ENCODE results near the gene PFN1. TPM values are rescaled to one million over a fixed set of nuclear protein-coding genes. Genes with fewer than 3 reads are reported as not detected.

The PFN1 gene
- total and polyA plus RNA-seq, 9 of the 15 experiments (the other 6 are each of a cell fraction or from before 2014, with no cell fraction given) = 60.5 to 1,479 (median 456) TPM

- WGBS (ENCODE audit: insufficient coverage, low coverage, missing lambda C conversion rate) = 93% methylated on average over 14 of the region's 60 CpGs
Observed at GRCh38 chr17:4899341-4900230, 48.7 kb downstream of the PFN1 start, which contains the start of gene C17orf107. Gene C17orf107 (plus strand): TSS chr17:4899536. CDS start chr17:4899763, 227 bp downstream.

More at GRCh38 chr17:4899341-4900230, 48.7 kb downstream of the PFN1 start, which contains the start of gene C17orf107:
- H3K36me3 ChIP-seq (ENCODE audit: control insufficient read depth, insufficient read depth, low read length) = peaks cover 22% of the 10 kb centered on the region; the same call in 1 of the 3 replicates
- no TSS peak for BruUV-seq (replicated peaks)
- CTCF ChIA-PET (ENCODE audit: low intra/inter-chr PET ratio) = no interaction called here
- H3K4me3 ChIP-seq = no peak within 1 kb of the TSS
- peaks cover 14 to 33% of the 10 kb centered on the region in 2 experiments for H3K4me1 ChIP-seq (replicated peaks in 1 of 2; ENCODE audit: control insufficient read depth in 2 of 2, insufficient read depth in 2 of 2, low read length in 2 of 2)
- intact Hi-C loops (cut with micrococcal nuclease) (loop anchor here (10.0 kb wide), 1 partner anchor 65 kb away; the partner anchor contains the start of gene SPAG7), in situ Hi-C loops (cut with MboI) (no loop called here)
- DNase-seq (ENCODE audit: extremely low read depth in 1 of 4, low spot score in 3 of 4) (no peak), ATAC-seq (no peak), FAIRE-seq (no peak)
- H2AFZ ChIP-seq (ENCODE audit: low read depth, low read length) = no peak within 1 kb of the TSS
- no peaks in the 10 kb centered on the region for H3K79me2 ChIP-seq (ENCODE audit: control insufficient read depth, insufficient read depth, low read length)
- H3K9ac ChIP-seq (ENCODE audit: insufficient read depth in 1 of 2, low read depth in 2 of 2, low read length in 2 of 2) = no peak within 1 kb of the TSS
- H3K27me3 ChIP-seq (ENCODE audit: control insufficient read depth in 2 of 2, insufficient read depth in 2 of 2, low read length in 2 of 2) = no peaks in the 10 kb centered on the region
- TF ChIP-seq ZNF57 (CRISPR knock-in tag; IDR thresholded peaks at IDR 0.05) = no peak
- peak; percentile 54; the same call in 1 of the 2 replicates for TF ChIP-seq ZBTB33 (CRISPR knock-in tag; IDR thresholded peaks at IDR 0.05)
- 0 out of 2 replicates have a peak, but pooled peaks have one; percentile 8 for TF ChIP-seq POLR2G (IDR thresholded peaks at IDR 0.05; ENCODE audit: low read depth, low read length)
- H4K20me1 ChIP-seq (replicated peaks; ENCODE audit: control insufficient read depth, insufficient read depth, low read length) = no peaks in the 10 kb centered on the region
- POLR2A ChIA-PET = interaction anchor here (0.6 to 1.1 kb wide), 2 partner anchors 10 to 377 kb away, joined by 3 read pairs; no protein-coding TSS in a partner anchor
- no peak within 1 kb of the TSS for H3K27ac ChIP-seq (ENCODE audit: extremely low read depth, low read depth, low read length)
- H3K9me3 ChIP-seq (replicated peaks; ENCODE audit: control insufficient read depth, insufficient read depth, low read depth, low read length) = no peaks in the 10 kb centered on the region
- H3K4me2 ChIP-seq (ENCODE audit: insufficient read depth, low read length) = no peak within 1 kb of the TSS
- peaks cover 2% of the 10 kb centered on the region for H3K9me1 ChIP-seq (ENCODE audit: control insufficient read depth, insufficient read depth, low read length)
